Activated gamma-delta T cell (primary cell): Measurements from ENCODE around the gene IL6ST.

Experiments used
- DNase-seq: peaks from one replicate; lab custom pipeline; 2025; lab: John Stamatoyannopoulos, UW

The IL6ST gene

DNA sequence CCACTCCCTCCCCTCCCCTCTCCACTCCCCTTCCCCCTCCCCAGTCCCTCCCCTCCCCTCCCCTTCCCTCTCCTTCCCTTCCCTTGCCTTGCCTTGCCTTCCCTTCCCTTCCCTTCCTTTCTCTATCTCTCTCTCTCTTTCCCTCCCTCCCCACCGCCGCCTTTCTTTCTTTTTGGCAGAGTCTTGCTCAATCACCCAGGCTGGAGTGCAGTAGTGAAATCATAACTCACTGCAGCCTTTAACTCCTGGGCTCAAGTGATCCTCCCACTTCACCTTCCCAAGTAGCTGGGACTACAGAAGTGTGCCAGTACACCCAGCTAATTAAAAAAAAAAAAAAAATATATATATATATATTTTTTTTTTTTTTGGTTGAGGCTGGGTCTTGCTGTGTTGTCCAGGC is 98.1 kb downstream of the IL6ST start:
- DNase-seq, result no peak

DNA sequence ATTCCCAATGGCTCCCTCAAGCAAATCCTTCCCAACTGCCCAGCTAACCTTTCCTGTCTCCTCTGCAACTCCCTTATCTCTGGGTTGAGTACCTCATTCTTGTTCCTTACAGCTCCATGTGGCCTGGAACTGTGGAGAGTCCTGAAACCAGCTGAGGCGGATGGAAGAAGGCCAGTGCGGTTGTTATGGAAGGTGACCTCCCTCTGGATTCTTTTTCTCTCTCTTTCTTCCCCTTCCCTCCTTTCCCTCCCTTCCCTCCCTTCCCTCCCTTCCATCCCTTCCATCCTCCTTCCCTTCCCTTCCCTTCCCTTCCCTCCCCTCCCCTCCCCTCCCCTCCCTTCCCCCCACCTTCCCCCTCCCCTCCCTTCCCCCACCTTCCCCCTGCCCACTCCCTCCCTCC is 98.5 kb downstream of the IL6ST start:
- DNase-seq, result no peak

GRCh38 chr5:55895346-55895745 is 99.4 kb downstream of the IL6ST start:
- no peak for DNase-seq

DNA sequence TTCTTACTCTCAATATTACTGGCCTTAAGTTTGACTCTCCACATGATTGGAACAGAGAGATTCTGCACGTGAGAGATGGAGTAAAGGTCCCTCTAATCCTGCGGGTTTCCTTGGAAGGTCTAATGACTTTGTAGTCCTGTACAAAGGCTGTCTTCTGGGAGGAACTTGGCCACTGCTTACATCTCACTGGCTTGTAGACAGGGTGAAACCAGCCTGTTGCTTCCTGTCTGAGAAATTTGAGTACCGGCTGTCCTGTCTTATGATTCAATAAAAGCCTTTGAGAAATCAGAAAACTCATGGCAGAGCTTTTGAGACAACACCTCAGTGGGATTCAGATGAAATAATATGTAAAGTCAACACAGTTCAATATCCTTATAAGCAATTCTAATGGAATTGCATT is 100.6 kb downstream of the IL6ST start:
- no peak for DNase-seq

DNA sequence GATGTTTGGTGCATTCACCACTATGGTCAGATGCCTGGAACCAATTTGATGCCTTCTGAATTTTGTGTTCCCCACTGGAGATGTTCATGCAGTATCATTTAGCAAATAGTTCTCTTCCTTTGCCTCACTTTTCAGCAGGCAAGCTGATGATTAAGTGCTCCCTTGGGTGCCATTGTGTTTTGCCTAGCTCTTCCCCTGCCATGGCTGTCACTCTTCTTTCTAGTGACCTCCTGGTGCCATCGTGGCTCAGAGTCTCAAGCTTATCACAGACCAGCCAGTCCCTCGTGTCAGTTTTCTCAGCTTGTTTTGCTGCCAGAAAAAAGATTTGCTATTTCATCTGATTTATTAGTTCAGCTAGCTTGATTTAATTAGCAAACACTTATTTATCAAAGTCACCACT is 102.3 kb downstream of the IL6ST start:
- no peak for DNase-seq

DNA sequence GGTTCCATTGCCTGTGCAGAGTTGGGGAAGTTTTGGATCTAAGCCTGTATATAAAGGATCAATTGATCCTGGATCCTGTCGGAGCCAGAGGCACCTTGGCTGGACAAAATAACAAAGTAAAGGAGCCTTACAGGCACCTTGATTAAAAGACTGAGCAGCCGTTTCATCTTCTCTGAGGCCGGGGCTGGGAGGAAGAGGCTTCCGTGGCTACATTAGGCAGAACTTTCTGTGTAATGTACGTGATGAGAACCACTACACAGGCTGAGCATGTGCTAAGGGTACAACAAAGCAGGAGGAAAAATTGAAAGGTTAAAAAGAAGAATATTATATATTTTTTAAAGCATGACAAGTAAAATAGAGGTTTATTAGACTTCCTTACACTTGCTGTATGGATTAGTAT is 106.6 kb downstream of the IL6ST start:
- no peak for DNase-seq

GRCh38 chr5:55885359-55885758 is 109.4 kb downstream of the IL6ST start:
- no peak for DNase-seq
